ENCODE measurements around the gene HDAC4. TPM values are rescaled to one million over a fixed set of nuclear protein-coding genes. Genes with fewer than 3 reads are reported as not detected.

HDAC4 gene
- total and polyA plus RNA-seq, 10 of the 15 experiments (the other 5 are each of a cell fraction or from before 2014, with no cell fraction given): 0.22 to 15.7 (median 4.8) TPM

DNA sequence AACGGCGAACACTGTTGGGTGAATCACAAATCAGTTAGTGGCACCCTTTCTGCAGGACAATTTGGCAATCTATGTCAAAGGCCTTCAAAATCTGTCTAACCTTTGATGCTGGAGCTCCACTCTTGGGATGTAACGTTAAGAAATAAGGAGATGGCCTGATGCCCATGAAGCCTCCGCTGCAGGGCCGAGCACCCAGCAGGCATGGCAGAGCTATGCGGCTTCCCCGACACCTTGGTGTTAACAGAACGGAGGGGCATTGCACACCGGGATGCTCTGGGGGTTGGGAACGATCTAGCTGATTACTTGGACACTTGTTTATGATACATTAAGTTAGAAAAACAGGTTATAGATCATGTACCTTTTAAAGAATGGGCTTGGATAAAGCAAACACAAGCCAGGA is 265.3 kb downstream of the HDAC4 start (continued):
- TF ChIP-seq, protein P1, sequence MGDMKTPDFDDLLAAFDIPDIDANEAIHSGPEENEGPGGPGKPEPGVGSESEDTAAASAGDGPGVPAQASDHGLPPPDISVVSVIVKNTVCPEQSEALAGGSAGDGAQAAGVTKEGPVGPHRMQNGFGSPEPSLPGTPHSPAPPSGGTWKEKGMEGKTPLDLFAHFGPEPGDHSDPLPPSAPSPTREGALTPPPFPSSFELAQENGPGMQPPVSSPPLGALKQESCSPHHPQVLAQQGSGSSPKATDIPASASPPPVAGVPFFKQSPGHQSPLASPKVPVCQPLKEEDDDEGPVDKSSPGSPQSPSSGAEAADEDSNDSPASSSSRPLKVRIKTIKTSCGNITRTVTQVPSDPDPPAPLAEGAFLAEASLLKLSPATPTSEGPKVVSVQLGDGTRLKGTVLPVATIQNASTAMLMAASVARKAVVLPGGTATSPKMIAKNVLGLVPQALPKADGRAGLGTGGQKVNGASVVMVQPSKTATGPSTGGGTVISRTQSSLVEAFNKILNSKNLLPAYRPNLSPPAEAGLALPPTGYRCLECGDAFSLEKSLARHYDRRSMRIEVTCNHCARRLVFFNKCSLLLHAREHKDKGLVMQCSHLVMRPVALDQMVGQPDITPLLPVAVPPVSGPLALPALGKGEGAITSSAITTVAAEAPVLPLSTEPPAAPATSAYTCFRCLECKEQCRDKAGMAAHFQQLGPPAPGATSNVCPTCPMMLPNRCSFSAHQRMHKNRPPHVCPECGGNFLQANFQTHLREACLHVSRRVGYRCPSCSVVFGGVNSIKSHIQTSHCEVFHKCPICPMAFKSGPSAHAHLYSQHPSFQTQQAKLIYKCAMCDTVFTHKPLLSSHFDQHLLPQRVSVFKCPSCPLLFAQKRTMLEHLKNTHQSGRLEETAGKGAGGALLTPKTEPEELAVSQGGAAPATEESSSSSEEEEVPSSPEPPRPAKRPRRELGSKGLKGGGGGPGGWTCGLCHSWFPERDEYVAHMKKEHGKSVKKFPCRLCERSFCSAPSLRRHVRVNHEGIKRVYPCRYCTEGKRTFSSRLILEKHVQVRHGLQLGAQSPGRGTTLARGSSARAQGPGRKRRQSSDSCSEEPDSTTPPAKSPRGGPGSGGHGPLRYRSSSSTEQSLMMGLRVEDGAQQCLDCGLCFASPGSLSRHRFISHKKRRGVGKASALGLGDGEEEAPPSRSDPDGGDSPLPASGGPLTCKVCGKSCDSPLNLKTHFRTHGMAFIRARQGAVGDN (IDR thresholded peaks at IDR 0.05): no peak

DNA sequence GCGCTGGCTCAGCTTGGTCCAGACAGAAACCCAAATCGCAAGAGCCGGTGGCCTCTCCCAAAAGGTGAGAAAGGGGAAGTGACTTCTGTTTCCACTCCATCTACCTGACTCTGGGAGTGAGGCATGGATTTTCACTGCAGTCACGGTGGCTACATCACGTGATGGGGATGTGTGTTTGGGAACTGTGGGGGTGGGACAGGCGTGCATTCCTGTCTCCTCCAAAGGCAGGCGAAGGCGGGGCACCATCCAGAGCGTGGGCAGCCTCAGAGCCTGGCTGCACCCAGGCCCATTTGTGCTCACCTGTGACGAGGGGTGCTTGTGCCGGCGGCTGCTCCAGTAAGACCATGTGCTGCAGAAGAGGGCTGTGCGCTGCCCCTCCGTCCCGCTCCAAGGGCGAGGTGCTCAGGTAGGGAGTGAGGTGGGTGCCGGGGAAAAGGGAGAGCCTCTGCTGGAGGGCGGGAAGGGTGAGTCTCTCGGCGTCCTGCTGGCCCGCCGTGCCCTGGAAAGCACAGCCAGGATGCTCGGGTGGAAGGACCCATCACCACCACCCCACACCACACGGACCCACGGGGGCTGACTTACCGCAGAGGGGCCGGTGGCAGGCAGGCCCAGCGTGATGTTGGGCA is 266.8 kb downstream of the HDAC4 start:
- Histone ChIP-seq H3K4me1 (ENCODE audit: control insufficient read depth, insufficient read depth, low read length) (no peaks in the 10 kb centered on the region), H3K79me2 (ENCODE audit: control insufficient read depth, insufficient read depth, low read length) (no peaks in the 10 kb centered on the region), H3K27ac (ENCODE audit: control insufficient read depth, insufficient read depth) (no peak overlapping the region), H3K27me3 (replicated peaks in 1 of 2; ENCODE audit: control insufficient read depth in 2 of 2, insufficient read depth in 2 of 2, low read length in 1 of 2) (no peaks in the 10 kb centered on the region), H3K4me3 (no peak overlapping the region), H3K36me3 (ENCODE audit: control insufficient read depth in 2 of 2, insufficient read depth in 2 of 2, low read length in 1 of 2) (peaks cover 0 to 2% of the 10 kb centered on the region in 2 experiments; a peak in 2 of 4 replicates), H3K9ac (ENCODE audit: control insufficient read depth, insufficient read depth, low read length) (no peak overlapping the region), H3K4me2 (ENCODE audit: control insufficient read depth, insufficient read depth) (no peak overlapping the region), H4K20me1 (ENCODE audit: control insufficient read depth, insufficient read depth) (no peaks in the 10 kb centered on the region), H2AFZ (ENCODE audit: control insufficient read depth, low read depth, low read length) (no peak overlapping the region), H3K9me3 (replicated peaks; ENCODE audit: control insufficient read depth, insufficient read depth, low read length) (no peaks in the 10 kb centered on the region)
- ChIA-PET CTCF (no interaction called here), RAD21 (ENCODE audit: unreplicated experiment) (no interaction called here), SMC1A (ENCODE audit: uncharacterized antibody, unreplicated experiment) (no interaction called here), POLR2A (no interaction called here)
- no peak for DNase-seq (ENCODE audit: low read depth, low spot score)
- no peak for ATAC-seq
- FAIRE-seq: no peak
- 96% methylated on average over 28 of the region's 28 CpGs for WGBS (ENCODE audit: insufficient coverage, insufficient replicate concordance, low lambda C conversion rate, missing lambda C conversion rate)
- no TSS peak for BruUV-seq (replicated peaks)
- in situ Hi-C loops (cut with MboI) (no loop called here), intact Hi-C loops (cut with micrococcal nuclease; ENCODE audit: unreplicated experiment) (no loop called here)
- TF ChIP-seq IRF5 (IDR thresholded peaks at IDR 0.05; ENCODE audit: borderline replicate concordance): no peak

Data from GM12878 (cell line).